Medulla oblongata (tissue), 1 donor: ENCODE results near the gene KLRD1.
A peak's percentile ranks its signal among the peaks of the same experiment; 100 is the strongest.
"Not testable (repeated sequence)": the region's sequence is repeated elsewhere in the genome, so short reads cannot be mapped to it uniquely, and the experiment has no call there.

ENCODE experiments used
- DNase-seq: peaks from one replicate; pipeline ENCODE4 v3.0.0-alpha.2; 2015; ENCODE audit errors: extremely low spot score

Gene KLRD1, protein sequence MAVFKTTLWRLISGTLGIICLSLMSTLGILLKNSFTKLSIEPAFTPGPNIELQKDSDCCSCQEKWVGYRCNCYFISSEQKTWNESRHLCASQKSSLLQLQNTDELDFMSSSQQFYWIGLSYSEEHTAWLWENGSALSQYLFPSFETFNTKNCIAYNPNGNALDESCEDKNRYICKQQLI

DNA sequence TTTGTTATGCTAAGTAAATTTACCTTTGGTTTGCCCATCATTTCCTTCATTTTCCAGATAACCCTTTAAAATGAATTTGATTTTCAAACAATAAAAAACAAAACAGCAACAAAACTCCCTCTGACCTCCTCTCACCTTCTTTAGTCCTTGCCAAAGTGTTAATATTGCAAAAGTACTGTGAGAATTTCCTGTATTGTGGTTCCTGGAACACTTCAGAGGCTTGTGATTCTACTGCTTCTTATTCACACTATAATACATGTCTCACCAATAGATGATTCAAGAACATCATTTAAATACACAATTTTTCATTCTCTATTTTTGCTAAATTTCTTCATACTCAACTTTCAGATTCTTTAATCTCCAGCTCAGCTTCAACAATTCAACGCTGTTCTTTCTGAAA, at the start of gene KLRD1:
KLRD1 (plus strand) TSS at position 241 of the 400 bp plus-strand sequence. CDS start 208 bp downstream, outside the sequence.
- no peak for DNase-seq

DNA sequence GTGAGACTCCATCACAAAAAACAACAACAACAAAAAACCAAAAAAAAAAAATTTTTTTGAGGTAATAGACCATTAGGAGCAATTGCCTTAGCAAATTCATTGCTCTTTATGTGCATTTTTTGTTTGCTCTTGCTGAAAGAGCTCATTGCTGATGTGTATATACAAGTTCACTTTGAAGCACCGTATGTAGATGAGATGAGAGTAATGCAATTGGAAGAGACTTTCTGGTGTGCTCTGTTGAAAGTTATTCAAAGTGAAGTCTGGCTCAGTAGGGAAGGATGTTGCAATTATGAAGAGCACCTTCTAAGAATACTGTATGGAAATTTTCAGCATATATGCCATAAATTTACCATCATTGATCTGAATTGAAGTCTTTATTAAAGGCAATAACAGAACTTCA, 46.7 kb upstream of the KLRD1 start:
- no peak for DNase-seq

DNA sequence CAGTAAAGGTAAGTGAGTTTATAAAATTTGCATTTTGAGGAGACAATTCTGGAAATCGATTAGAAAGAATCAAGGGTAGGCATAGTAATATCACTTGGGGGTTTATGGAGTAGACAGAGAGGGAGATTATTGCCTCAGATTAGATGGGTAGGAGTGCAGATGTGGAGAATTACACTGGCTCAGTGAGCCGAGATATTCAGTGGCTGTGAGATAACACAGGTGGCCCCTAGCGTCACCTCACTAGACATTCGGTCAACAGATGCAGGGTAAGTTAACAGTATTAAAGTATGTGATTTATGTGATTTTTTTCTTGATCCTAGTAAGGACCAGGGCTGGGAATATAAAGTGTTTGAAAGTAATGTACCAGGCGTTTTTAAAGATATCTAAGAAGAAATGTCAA, 39.6 kb upstream of the KLRD1 start:
- DNase-seq = no peak

DNA sequence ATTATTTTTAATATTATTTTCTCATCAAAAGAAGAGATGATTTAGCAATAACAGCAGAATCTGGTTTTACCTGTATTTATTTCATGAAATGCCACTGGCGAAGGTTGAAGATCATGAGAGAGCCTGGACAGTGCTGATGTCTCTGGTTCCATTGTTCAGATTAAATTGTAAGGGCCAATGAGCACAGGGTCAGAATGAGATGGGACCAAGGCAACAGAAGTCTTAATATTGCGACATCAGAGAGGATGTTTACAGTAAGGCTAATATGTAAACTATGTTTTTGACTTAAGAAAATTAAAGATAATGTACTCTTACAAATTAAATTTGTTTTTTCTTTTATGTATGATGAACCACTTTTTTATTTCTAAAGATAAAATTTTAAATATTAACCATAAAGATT, 35.2 kb upstream of the KLRD1 start:
- no peak for DNase-seq

DNA sequence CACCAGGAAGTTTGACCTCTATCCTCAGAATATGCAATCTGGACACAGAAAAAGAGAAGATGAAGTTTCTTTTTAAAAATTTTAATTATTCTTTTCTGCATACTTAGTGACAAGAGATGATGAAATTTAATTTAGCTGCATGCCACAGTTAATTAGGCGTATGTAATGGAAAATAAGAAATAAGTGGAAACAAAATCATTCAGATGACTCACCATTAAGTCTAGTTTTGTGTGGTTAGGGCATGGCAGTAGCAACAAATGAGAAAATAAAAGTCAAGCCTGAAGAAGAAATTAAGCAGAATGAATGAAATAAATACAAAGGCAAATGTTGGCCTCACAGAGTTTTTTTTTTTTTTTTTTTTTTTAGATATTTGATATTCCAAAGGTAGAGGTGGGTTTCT, 30.9 kb upstream of the KLRD1 start:
- no peak for DNase-seq

DNA sequence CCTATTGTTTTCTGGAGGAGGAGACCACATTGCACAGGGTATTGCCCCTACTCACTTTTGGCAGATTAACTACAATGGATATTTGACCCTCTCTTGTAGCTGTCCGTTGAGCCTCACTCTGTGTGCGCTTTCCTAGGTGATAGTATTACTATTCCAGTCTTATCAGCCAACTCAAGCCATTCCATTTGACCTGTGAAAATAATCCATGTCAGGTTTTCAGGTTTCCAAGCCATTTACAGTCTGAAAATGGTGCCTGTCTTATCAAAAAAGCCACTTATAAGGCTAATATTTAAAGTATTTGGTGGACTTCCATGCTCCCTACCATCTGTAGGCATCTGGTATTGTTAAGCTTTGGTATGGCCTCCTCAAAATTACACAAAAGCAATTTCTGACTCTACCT, 29.6 kb upstream of the KLRD1 start:
- DNase-seq = no peak

DNA sequence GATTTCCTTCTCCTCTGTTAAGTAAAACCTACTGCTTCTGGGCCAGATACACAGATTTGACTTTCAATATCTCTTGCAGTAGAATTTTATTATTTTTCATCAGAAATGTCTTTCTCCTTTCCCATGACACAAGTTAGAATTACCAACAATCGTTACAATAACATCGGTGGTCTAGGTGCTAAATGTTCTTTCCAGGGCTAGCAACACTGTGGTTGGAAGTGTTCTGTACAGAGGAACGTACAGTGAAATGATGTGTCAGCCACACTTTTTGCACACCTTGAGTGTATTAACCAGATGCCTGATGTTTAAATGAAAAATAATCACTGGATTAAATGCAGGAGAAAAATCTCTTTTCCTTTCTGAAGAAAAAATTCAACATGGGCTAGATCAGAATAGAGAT, 27.7 kb upstream of the KLRD1 start:
- no peak for DNase-seq

DNA sequence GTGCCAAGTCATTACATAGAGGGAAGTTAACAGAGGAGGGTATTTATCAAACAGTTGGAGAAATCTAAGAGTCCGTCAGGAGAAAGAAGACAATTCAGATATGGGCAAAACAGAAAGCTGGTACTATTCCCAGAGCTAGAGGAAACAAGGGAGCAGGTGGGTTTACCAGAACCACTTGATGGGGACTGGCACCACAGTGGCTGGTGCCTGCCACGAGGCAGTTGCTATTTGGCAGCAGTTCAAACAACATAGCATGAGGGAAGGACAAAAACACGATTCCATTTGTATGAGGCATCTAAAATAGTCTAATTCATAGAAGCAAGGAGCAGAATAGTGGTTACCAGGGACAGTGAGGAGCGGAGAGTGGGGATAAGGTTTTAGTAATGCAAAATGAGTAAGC, 24.6 kb upstream of the KLRD1 start:
- peak; percentile 5 for DNase-seq

DNA sequence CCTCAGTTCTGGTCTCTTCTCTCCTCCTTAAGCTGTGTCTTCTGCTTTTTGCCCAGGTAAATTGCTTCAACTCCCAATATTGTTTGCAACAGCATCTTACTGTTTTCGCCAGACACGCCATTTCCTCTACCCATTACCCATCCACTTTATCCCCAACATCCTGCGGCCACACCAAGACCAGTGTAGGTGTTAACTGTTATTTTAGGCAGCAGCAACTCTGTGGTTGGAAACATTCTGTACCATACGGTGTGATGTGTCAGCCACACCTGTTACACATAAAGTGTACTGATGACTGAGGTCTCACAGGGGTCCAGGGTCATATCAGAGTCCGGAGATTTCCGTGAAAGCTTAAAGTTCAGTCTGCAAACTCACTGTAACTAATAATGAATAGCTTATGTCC, 21.8 kb upstream of the KLRD1 start:
- no peak for DNase-seq

DNA sequence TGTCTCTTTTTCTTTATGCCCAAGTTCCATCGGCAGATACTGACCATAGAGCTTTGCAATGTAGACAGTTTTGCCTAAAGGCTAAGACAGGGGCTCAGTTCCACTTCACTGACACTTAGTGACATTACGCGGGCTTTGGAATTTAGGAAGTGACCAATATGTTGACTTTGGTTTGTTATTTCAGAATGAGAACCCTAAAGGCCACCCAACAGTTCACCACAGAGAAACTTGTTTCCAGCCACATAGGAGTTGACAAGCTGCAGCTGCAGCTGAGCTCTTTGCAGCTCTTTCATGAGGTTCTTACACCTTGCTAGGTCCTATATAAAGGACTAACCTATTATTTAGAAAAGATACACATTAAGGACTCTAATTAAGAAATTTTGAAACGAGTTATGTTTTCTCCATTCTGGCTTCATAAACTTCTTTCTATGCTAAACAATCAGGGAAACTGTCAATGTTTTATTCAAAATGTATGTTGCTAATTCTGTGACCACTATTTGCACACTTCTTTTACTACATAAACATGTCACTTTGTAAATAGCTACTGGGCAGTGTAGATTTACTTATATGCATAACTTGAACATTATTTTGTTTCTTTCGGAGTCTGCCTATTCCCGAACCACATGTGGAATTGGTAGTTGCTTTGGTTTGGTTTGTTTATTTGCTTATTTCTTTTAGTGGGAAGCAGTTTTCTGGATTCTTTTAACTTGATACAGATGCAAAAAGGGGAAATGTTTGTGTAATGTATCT, 18.5 kb upstream of the KLRD1 start:
- no peak for DNase-seq

DNA sequence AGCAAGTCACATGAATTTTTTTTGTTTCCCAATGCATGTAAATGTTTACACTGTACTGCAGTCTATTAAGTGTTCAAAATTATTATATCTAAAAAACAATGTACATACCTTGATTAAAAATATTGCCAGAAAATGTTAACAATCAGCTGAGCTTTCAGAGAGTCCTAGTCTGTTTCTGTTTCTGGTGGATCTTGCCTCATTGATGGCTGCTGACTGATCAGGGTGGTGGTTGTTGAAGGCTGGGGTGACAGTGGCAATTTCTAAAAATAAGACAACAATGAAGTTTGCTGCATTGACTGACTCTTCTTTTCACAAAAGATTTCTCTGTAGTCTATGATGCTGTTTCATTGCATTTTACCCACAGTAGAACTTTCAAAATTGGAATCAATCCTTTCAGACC, 16.6 kb upstream of the KLRD1 start:
- no peak for DNase-seq

DNA sequence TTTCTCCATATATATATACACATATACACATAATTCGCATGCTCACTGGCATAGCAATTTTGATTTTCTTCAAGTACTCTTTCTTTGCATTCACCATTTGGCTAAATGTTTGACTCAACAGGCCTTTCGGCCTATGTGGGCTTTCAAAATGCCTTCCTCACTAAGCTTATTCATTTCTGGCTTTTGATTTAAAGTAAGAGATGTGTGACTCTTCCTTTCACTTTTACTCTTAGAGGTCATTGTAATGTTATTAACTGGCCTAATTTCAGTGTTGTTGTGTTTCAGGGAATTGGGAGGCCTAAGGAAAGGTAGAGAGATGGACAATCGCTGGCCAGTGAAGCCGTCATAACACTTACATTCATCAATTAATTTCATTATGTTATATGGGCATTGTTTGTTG, 14.5 kb upstream of the KLRD1 start:
- DNase-seq = no peak

DNA sequence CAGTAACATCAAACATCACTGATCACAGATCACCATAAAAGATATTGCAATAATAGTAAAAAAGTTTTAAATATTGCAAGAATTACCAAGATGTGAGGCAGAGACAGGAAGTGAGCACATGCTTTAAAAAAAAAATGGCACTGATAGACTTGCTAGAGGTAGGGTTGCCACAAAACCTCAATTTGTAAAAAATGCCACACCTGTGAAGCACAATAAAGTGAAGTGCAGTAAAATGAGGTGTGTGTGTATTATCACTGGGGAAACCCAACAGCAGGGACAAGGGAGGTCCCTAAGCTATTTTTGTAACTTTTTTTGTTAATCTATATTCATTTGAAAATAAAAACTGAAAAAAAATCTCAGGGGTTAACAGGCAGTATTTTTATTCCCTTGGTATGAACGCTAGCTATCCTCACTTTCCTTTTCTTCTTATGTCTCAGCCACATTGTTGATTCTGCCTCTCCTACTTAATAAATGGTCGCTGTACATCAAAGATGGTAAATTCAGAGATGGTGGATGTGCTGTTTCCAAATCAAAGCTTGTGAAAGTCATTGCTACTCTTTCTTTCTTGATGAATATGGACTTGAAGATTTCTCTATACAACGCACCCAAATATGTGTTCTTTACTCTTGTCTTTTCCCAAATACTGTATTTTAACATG, 14.0 kb upstream of the KLRD1 start:
- DNase-seq = no peak

DNA sequence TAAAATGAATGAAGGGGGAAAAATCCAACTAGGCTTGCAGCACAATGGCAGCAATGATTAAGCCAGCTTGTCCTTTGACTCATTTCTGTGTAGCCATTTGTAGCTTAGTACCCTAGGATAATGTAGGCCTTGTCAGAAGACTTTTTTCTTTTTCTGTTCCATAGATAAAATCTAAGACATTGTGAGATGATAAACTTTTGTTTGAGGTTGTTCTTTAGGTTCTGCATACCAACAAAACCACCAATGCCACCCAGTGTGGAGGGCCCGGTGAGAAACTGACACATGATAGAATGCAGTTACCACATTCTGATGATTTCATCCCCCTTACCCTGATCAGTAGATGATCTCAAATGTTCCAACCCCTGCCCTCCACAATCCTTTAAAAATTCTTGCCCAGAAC, 6.6 kb upstream of the KLRD1 start:
- DNase-seq = no peak

DNA sequence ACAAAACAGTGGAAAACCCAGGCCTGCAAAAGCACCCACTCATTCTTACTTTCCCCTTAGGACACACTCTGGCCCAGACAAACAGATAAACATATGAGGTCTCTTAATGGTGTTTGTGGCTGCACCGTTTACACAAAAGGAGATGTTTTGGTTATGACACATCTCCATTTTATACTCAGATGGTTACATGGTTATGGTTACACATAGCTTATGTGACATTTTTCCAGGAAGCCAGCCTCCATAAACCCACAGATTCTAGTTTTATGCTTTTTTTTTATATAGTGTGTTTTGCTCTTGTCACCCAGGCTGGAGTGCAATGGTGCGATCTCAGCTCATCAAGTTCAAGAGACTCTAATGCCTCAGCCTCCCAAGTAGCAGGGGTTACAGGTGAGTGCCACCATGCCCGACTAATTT, 3.5 kb upstream of the KLRD1 start:
- DNase-seq = no peak

DNA sequence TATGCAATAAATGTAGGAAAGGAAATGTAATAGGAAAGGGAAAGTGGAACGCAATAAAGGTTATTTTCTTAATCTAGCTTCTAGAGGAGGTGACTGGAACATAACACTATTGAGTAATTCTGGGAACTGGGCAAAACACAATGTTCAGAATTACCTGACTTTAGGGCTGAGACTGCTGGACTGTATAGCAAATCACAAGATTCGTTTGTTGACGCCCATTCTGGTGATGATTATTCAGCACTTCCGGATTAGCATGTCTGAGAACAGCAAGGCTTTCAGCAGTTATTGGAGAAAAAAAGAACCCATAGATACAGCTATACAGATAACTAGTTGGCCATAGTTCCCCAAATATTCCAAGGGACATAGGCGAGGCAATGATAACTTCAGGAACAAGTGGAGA, 2.3 kb upstream of the KLRD1 start:
- no peak for DNase-seq

DNA sequence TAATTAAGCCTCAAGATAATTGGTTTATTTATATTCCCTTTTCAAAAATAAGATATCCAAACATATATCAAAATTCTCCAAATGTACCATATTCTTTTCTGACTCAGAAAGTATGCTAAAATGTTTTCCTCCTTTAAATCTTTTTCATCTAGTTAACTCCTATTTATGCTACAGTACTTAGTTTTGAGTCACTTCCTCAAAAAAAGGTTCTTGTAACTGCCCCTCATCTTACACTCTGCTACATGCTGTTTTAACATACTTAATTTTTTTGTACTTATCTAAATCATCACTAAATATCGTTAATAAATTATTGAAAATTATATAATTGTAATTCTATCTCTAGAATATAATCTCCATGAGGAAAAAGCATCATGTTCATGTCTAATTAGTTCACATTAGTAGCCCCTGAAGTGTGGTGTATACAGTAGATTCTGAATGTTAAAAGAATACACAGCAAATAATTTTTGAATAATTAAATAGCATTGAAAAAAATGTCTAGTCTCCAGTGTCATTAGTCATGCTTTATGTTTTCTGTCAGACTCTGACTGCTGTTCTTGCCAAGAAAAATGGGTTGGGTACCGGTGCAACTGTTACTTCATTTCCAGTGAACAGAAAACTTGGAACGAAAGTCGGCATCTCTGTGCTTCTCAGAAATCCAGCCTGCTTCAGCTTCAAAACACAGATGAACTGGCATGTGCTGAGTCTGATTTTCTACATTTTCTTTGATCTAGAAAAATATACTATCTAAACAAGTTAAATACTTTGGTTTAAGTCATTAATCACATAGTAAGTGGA, 3.5 kb downstream of the KLRD1 start:
- no peak for DNase-seq

DNA sequence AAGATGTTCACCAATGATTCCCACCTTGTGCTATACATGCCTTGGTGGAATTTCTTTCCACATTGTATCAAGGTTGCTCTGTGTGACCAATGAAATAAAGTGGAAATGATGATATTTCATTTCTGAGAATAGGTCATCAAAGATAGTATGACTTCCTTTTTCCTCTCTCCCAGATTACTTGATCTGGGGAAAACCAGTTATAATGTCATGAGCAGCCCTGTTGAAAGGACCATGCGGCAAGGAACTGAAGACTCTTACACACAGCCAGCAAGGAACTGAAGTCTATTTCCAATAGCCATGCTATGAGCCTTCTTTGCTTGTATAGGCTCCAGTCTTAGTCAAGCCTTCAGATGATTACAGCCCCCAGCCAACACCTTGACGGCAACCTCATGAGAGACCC, 11.7 kb downstream of the KLRD1 start:
- DNase-seq = no peak

DNA sequence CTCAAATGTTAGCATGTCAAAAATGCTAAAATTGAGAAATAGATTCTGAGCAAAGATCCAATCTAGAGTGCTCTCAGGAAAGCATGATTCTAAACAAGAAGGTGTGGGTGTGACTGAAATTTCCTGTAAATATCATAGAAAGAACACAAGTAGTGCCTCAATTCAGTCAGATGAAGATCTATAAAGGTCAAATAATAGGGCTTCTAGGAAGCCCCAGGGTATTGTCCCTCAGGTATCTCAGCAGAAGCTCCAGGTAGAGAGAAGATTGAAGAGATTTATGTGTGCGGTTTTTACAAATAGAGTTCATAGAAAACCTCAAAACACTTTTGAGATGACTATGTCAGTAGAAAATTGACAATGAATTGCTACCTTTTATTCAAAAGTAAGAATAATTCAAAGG, 13.0 kb downstream of the KLRD1 start:
- DNase-seq = no peak

DNA sequence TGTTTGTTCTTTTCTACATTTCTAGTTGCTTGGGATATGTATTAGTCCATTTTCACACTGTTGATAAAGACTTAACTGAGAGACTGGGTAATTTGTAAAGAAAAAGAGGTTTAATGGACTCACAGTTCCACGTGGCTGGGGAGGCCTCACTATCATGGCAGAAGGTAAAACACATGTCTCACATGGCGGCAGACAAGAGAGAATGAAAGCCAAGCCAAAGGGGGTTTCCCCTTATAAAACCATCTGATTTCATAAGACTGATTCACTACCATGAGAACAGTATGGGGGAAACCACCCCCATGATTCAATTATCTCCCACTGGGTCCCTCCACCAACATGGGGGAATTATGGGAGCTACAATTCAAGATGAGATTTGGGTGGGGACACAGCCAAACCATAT, 21.0 kb downstream of the KLRD1 start:
- DNase-seq = not testable (repeated sequence)

DNA sequence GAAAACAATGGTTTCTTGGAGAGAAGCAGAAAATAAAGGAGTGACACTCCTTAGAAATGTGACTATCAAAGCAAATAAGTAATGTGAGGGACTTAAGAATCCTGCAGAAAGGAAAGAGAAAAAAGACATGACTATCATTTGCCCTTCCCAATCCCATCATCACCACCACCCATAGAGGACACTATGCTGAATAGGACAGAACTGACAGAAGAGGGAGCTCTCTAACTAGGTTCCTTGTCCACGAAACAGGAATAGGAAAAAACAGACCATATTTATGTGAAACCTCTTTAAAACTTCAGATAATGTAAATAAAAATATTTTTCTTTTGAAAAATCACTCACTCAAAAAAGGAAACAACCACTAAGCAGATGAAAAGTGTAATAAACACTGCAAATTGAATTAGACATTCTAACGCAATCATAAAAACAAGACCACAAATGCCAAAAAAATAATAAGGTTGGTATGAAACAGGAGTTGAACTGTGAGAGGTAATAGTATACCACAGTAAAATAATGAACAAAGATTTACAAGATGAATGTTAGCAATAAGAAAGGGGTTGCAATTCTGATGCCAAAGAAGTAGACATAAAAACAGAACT, 24.1 kb downstream of the KLRD1 start:
- DNase-seq = peak; percentile 85

DNA sequence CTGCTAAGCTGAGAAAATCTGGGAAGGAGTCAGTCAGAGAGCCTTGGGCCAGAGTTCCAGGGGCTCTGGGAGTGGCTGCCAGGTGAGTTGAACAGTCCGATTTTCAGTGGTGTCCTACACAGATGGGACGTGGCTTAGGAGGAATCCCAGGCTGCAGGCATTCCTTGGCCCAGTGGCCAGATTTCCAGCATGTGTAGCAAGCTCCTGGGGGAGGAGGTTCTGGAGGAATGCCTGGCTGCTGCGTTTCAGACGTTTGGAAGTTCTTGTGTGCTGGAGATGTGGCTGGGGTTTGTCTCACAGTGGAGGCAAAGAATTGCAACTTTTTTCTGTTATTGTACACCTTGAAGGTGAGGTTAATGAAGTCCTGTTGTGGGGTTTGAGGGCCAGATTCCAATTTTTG, 28.5 kb downstream of the KLRD1 start:
- DNase-seq = not testable (repeated sequence)
